Neuronal stem cell (in vitro differentiated cells): Measurements from ENCODE around the gene ARPC4.

Experiments used
- DNase-seq: peaks from one replicate; pipeline ENCODE4 v3.0.0-alpha.2; 2013; ENCODE audit warnings: low spot score
- H2AFZ ChIP-seq: one replicate; pipeline ENCODE4 v1.6.1; 2013; ENCODE audit warnings: mild to moderate bottlenecking, low read length, inconsistent platforms
- H2AK5ac ChIP-seq: 2 replicates; pipeline ENCODE4 v1.6.1; 2013; ENCODE audit warnings: low read depth, mild to moderate bottlenecking, inconsistent platforms, low read length, moderate library complexity, mixed read lengths
- H2BK120ac ChIP-seq: 2 replicates; pipeline ENCODE4 v1.6.1; 2013; ENCODE audit warnings: low read depth, mild to moderate bottlenecking, inconsistent platforms, low read length, moderate library complexity, mixed read lengths
- H2BK12ac ChIP-seq: one replicate; pipeline ENCODE4 v1.6.1; 2013; ENCODE audit warnings: low read length, inconsistent platforms
- H2BK15ac ChIP-seq: 2 replicates; pipeline ENCODE4 v1.6.1; 2013; ENCODE audit warnings: mild to moderate bottlenecking, low read length, inconsistent platforms, mixed read lengths
- H2BK5ac ChIP-seq: one replicate; pipeline ENCODE4 v1.6.1; 2013; ENCODE audit warnings: inconsistent platforms, mild to moderate bottlenecking, low read length, moderate library complexity
- H3K14ac ChIP-seq: one replicate; pipeline ENCODE4 v1.6.1; 2013; ENCODE audit warnings: low read length, inconsistent platforms
- H3K18ac ChIP-seq: 2 replicates; pipeline ENCODE4 v1.6.1; 2013; ENCODE audit warnings: low read length, inconsistent platforms
- H3K23ac ChIP-seq: 2 replicates; pipeline ENCODE4 v1.6.1; 2013; ENCODE audit warnings: low read depth, mild to moderate bottlenecking, mixed read lengths, low read length, inconsistent platforms; ENCODE audit not compliant: poor library complexity
- H3K27ac ChIP-seq: replicated peaks from 3 replicates; pipeline ENCODE4 v1.5.1; 2013; ENCODE audit warnings: low read length, inconsistent platforms
- H3K27me3 ChIP-seq, 3 experiments: 2 replicates each; pipeline ENCODE4 v1.6.1; 2013; ENCODE audit warnings: low read length in 3 of 3, mild to moderate bottlenecking in 2 of 3, inconsistent platforms in 1 of 3, low read depth in 1 of 3, mixed read lengths in 1 of 3, moderate library complexity in 1 of 3; ENCODE audit not compliant: control insufficient read depth in 3 of 3, insufficient read depth in 3 of 3
- H3K36me3 ChIP-seq, 2 donors: replicated peaks in 1 of 2; 2 replicates each; pipeline ENCODE4 v1.6.1; 2013; ENCODE audit warnings: low read length in 2 of 2; ENCODE audit not compliant: control insufficient read depth in 2 of 2, insufficient read depth in 2 of 2
- H3K4ac ChIP-seq: 2 replicates; pipeline ENCODE4 v1.6.1; 2013; ENCODE audit warnings: inconsistent platforms, mild to moderate bottlenecking, low read length, moderate library complexity
- H3K4me1 ChIP-seq, 2 donors: 1 replicate in 1 of 2; 2 replicates in 1 of 2; pipeline ENCODE4 v1.6.1; 2013; ENCODE audit warnings: low read length in 2 of 2, low read depth in 1 of 2; ENCODE audit not compliant: control insufficient read depth in 2 of 2, insufficient read depth in 1 of 2
- H3K4me2 ChIP-seq: one replicate; pipeline ENCODE4 v1.6.1; 2013; ENCODE audit warnings: mild to moderate bottlenecking, low read length, inconsistent platforms; ENCODE audit not compliant: insufficient read depth, poor library complexity, severe bottlenecking
- H3K4me3 ChIP-seq, 2 donors: 2 replicates each; pipeline ENCODE4 v1.5.1; 2013; ENCODE audit warnings: low read length in 2 of 2, mild to moderate bottlenecking in 2 of 2, inconsistent platforms in 1 of 2, moderate library complexity in 1 of 2
- H3K79me1 ChIP-seq: one replicate; pipeline ENCODE4 v1.6.1; 2013; ENCODE audit warnings: low read depth, mild to moderate bottlenecking, inconsistent platforms, low read length, moderate library complexity
- H3K9ac ChIP-seq: one replicate; pipeline ENCODE4 v1.6.1; 2013; ENCODE audit warnings: mild to moderate bottlenecking, low read depth, low read length, inconsistent platforms; ENCODE audit not compliant: poor library complexity
- H3K9me3 ChIP-seq, 2 donors: replicated peaks in 1 of 2; 2 replicates each; pipeline versions ENCODE3 to v1.6.1; 2013; ENCODE audit warnings: low read length in 2 of 2, mild to moderate bottlenecking in 2 of 2, inconsistent platforms in 1 of 2, low read depth in 1 of 2, mixed read lengths in 1 of 2, moderate library complexity in 1 of 2; ENCODE audit not compliant: control insufficient read depth in 2 of 2, insufficient read depth in 1 of 2
- H4K8ac ChIP-seq: one replicate; pipeline ENCODE4 v1.6.1; 2013; ENCODE audit warnings: low read depth, mild to moderate bottlenecking, inconsistent platforms, low read length, moderate library complexity
- H4K91ac ChIP-seq: one replicate; pipeline ENCODE4 v1.6.1; 2013; ENCODE audit warnings: low read length, low read depth, mild to moderate bottlenecking, inconsistent platforms; ENCODE audit not compliant: poor library complexity
- WGBS, 2 donors: extraction: QIAGEN DNeasy Blood & Tissue Kit; methylation state at CpG; one replicate each; pipeline ENCODE4 v1.1.7; 2013; ENCODE audit warnings: missing lambda C conversion rate in 2 of 2, mixed read lengths in 1 of 2; ENCODE audit not compliant: insufficient read length in 2 of 2, insufficient replicate concordance in 1 of 2; ENCODE audit errors: extremely low coverage in 2 of 2; 5-methylcytosine and 5-hydroxymethylcytosine counted together

Gene ARPC4

GRCh38 chr3:9791127-9791526, 1.8 kb upstream of the ARPC4 start:
- Histone ChIP-seq H3K9ac (peak overlapping the region; percentile 24), H3K4me2 (no peak overlapping the region), H3K18ac (no peak overlapping the region), H3K23ac (no peak overlapping the region), H3K79me1 (peaks cover 2% of the 10 kb centered on the region), H2BK120ac (no peak overlapping the region), H2AFZ (no peak overlapping the region), H3K27ac (no peak overlapping the region), H3K14ac (no peak overlapping the region), H2BK12ac (no peak overlapping the region), H2AK5ac (no peak overlapping the region), H3K4me3 (no peak overlapping the region), H3K9me3 (no peaks in the 10 kb centered on the region), H3K36me3 (peaks cover 31 to 69% of the 10 kb centered on the region in 2 donors), H4K91ac (no peak overlapping the region), H2BK5ac (no peak overlapping the region), H4K8ac (no peak overlapping the region), H3K4ac (no peak overlapping the region), H3K27me3 (no peaks in the 10 kb centered on the region), H3K4me1 (peaks cover 7 to 9% of the 10 kb centered on the region in 2 donors), H2BK15ac (no peak overlapping the region)
- WGBS, 2 donors, result no CpG with 5 or more reads among the region's 11 CpGs
- no peak for DNase-seq

GRCh38 chr3:9791790-9792404, 985 bp upstream of the ARPC4 start:
- peaks cover 26 to 65% of the 10 kb centered on the region in 2 donors for H3K36me3 ChIP-seq
- peak overlapping the region; percentile 27 for H3K9ac ChIP-seq
- H3K27ac ChIP-seq, result peak overlapping the region; percentile 98
- H3K4me3 ChIP-seq, result peak overlapping the region; percentile 71 to 88
- no peak overlapping the region for H2BK120ac ChIP-seq
- H2BK12ac ChIP-seq, result no peak overlapping the region
- WGBS, 2 donors, result no CpG with 5 or more reads among the region's 14 CpGs
- no peak overlapping the region for H3K14ac ChIP-seq
- peaks cover 2% of the 10 kb centered on the region for H3K79me1 ChIP-seq
- H2AFZ ChIP-seq, result peak overlapping the region; percentile 98
- H4K91ac ChIP-seq, result no peak overlapping the region
- no peaks in the 10 kb centered on the region for H3K27me3 ChIP-seq
- peak overlapping the region; percentile 65 for H3K4me2 ChIP-seq
- H3K18ac ChIP-seq, result peak overlapping the region; percentile 81
- peak overlapping the region; percentile 86 for H3K23ac ChIP-seq
- H2BK5ac ChIP-seq, result no peak overlapping the region
- no peak overlapping the region for H3K4ac ChIP-seq
- no peak overlapping the region for H2AK5ac ChIP-seq
- no peak overlapping the region for H2BK15ac ChIP-seq
- no peaks in the 10 kb centered on the region for H3K9me3 ChIP-seq
- no peak overlapping the region for H4K8ac ChIP-seq
- no peak for DNase-seq
- H3K4me1 ChIP-seq, result peaks cover 7 to 9% of the 10 kb centered on the region in 2 donors

GRCh38 chr3:9793161-9793781, 389 bp downstream of the ARPC4 start:
- peak overlapping the region; percentile 49 for H3K27ac ChIP-seq
- H2BK12ac ChIP-seq, result no peak overlapping the region
- no peaks in the 10 kb centered on the region for H3K27me3 ChIP-seq
- H3K9me3 ChIP-seq, result no peaks in the 10 kb centered on the region
- H3K23ac ChIP-seq, result peak overlapping the region; percentile 82
- no CpG with 5 or more reads among the region's 23 CpGs for WGBS, 2 donors
- peak overlapping the region; percentile 11 for H4K91ac ChIP-seq
- peak overlapping the region; percentile 77 for H3K4me2 ChIP-seq
- peaks cover 7 to 9% of the 10 kb centered on the region in 2 donors for H3K4me1 ChIP-seq
- H4K8ac ChIP-seq, result no peak overlapping the region
- H2BK5ac ChIP-seq, result peak overlapping the region; percentile 4
- H2BK120ac ChIP-seq, result no peak overlapping the region
- H2AFZ ChIP-seq, result peak overlapping the region; percentile 98
- H3K4me3 ChIP-seq, result peak overlapping the region; percentile 71 to 88
- H3K9ac ChIP-seq, result peak overlapping the region; percentile 95
- H3K79me1 ChIP-seq, result peaks cover 4% of the 10 kb centered on the region
- peak overlapping the region; percentile 13 for H2AK5ac ChIP-seq
- peak overlapping the region; percentile 86 for H3K4ac ChIP-seq
- H3K14ac ChIP-seq, result no peak overlapping the region
- H2BK15ac ChIP-seq, result no peak overlapping the region
- H3K18ac ChIP-seq, result peak overlapping the region; percentile 55
- H3K36me3 ChIP-seq, result peaks cover 30 to 67% of the 10 kb centered on the region in 2 donors
- DNase-seq, result no peak

- H3K79me1 ChIP-seq, result peaks cover 4% of the 10 kb centered on the region
- H3K9me3 ChIP-seq, result no peaks in the 10 kb centered on the region
- H3K4me2 ChIP-seq, result no peak overlapping the region
- peaks cover 27 to 69% of the 10 kb centered on the region in 2 donors for H3K36me3 ChIP-seq
- H3K27ac ChIP-seq, result no peak overlapping the region
- no peak overlapping the region for H2BK15ac ChIP-seq
- DNase-seq, result no peak
- H2AFZ ChIP-seq, result no peak overlapping the region
- no CpG with 5 or more reads among the region's 11 CpGs for WGBS, 2 donors
- no peaks in the 10 kb centered on the region for H3K27me3 ChIP-seq
- no peak overlapping the region for H3K9ac ChIP-seq
- no peak overlapping the region for H4K91ac ChIP-seq
- H2AK5ac ChIP-seq, result no peak overlapping the region
- H2BK12ac ChIP-seq, result no peak overlapping the region
- H3K4me1 ChIP-seq, result peaks cover 7 to 9% of the 10 kb centered on the region in 2 donors
- H3K18ac ChIP-seq, result no peak overlapping the region
- no peak overlapping the region for H4K8ac ChIP-seq
- H2BK120ac ChIP-seq, result no peak overlapping the region
- H3K4ac ChIP-seq, result no peak overlapping the region
- no peak overlapping the region for H3K14ac ChIP-seq
- no peak overlapping the region for H2BK5ac ChIP-seq
- H3K23ac ChIP-seq, result no peak overlapping the region
- no peak overlapping the region for H3K4me3 ChIP-seq
Observed at GRCh38 chr3:9794400-9794799, 1.5 kb downstream of the ARPC4 start.
